ENCODE results near the gene RHBDD3. TPM values are rescaled to one million over a fixed set of nuclear protein-coding genes. Genes with fewer than 3 reads are reported as not detected.

Gene RHBDD3
- total and polyA plus RNA-seq, 2 experiments from 2014 or later, result 31.4 to 37.3 TPM

DNA sequence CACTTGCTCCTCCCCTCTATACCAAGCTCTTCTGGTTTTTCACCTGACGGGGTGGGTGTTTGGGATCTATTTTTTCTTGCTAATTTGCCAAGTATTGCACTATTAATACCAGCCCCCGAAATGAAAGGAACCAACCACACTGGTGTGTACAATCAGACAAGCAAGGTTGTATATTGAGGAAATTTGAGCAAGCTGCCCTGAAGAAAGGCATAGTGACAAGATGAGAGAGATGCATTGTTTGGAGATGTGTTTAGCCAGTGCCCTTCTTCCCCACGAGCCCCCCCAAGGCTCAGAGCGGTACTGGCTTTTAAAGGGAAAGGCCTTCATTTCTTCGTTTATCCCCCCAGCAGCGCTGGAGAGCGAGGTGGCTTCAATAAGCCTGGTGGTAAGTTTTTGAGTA is 23.4 kb upstream of the RHBDD3 start:
- no peak for DNase-seq
- in situ Hi-C loops (cut with MboI), result no loop called here
- 60 to 68% methylated on average over 7 of the region's 7 CpGs for whole genome bisulfite sequencing, 2 experiments (ENCODE audit: low coverage in 1 of 2, low lambda C conversion rate in 2 of 2, missing lambda C conversion rate in 2 of 2)

GRCh38 chr22:29290061-29290460 is 22.3 kb upstream of the RHBDD3 start:
- Histone ChIP-seq H3K9me2 (ENCODE audit: insufficient read depth) (no peaks in the 10 kb centered on the region), H3K79me2 (ENCODE audit: insufficient read depth) (peaks cover 95% of the 10 kb centered on the region), H3K9me3 (ENCODE audit: low read depth) (no peaks in the 10 kb centered on the region), H3K27me3 (replicated peaks; ENCODE audit: insufficient read depth) (no peaks in the 10 kb centered on the region), H3K4me2 (ENCODE audit: unreplicated experiment) (no peak overlapping the region), H3K9ac (no peak overlapping the region), H3K4me1 (ENCODE audit: insufficient read depth) (no peaks in the 10 kb centered on the region), H3F3A (ENCODE audit: insufficient read depth) (peaks cover 26% of the 10 kb centered on the region), H3K36me3 (ENCODE audit: low read depth) (peaks cover 97% of the 10 kb centered on the region), H2AFZ (no peak overlapping the region), H3K4me3 (no peak overlapping the region), H4K20me1 (ENCODE audit: insufficient read depth) (no peaks in the 10 kb centered on the region), H3K27ac (no peak overlapping the region)
- 75 to 82% methylated on average over 5 of the region's 5 CpGs for WGBS, 2 experiments (ENCODE audit: low coverage in 1 of 2, low lambda C conversion rate in 2 of 2, missing lambda C conversion rate in 2 of 2)
- TF ChIP-seq EZH2phosphoT487 (IDR thresholded peaks at IDR 0.05; ENCODE audit: insufficient read depth, low read depth) (no peak), EZH2 (IDR thresholded peaks at IDR 0.05; ENCODE audit: insufficient read depth, poor library complexity, severe bottlenecking) (no peak)
- in situ Hi-C loops (cut with MboI), result no loop called here
- no peak for DNase-seq

More for the DNA sequence above, 23.4 kb upstream of the RHBDD3 start:
- Histone ChIP-seq H3K9ac (no peak overlapping the region), H4K20me1 (ENCODE audit: insufficient read depth) (no peaks in the 10 kb centered on the region), H3K4me2 (ENCODE audit: unreplicated experiment) (no peak overlapping the region), H3K36me3 (ENCODE audit: low read depth) (peaks cover 98% of the 10 kb centered on the region), H3K27ac (no peak overlapping the region), H3K27me3 (replicated peaks; ENCODE audit: insufficient read depth) (no peaks in the 10 kb centered on the region), H3K9me2 (ENCODE audit: insufficient read depth) (no peaks in the 10 kb centered on the region), H3K9me3 (ENCODE audit: low read depth) (no peaks in the 10 kb centered on the region), H2AFZ (no peak overlapping the region), H3K4me1 (ENCODE audit: insufficient read depth) (no peaks in the 10 kb centered on the region), H3F3A (ENCODE audit: insufficient read depth) (peaks cover 35% of the 10 kb centered on the region), H3K4me3 (no peak overlapping the region), H3K79me2 (ENCODE audit: insufficient read depth) (peaks cover 87% of the 10 kb centered on the region)
- TF ChIP-seq EZH2 (IDR thresholded peaks at IDR 0.05; ENCODE audit: insufficient read depth, poor library complexity, severe bottlenecking), result no peak
- TF ChIP-seq EZH2phosphoT487 (IDR thresholded peaks at IDR 0.05; ENCODE audit: insufficient read depth, low read depth), result no peak

DNA sequence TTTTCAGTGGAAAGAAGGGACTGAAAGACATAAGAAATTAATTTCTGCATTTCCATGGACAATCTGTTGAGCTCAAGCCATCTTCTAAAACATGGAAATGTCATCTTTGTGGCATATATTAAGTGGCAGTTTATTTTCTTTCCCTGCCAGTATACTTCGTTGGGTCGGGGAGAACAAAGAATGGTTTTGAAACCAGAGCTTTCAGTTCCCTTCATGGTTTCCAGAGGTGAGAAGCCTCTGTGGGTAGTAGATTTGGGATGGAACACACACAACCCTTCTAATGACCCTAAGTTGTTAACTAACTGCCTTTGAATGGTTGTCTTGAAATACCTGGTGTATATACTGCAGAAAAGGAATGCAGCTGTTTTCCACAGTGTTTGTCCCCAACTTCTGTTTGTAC is 21.1 kb upstream of the RHBDD3 start:
- Histone ChIP-seq H3K9me3 (ENCODE audit: low read depth) (no peaks in the 10 kb centered on the region), H3K4me3 (no peak overlapping the region), H3K27ac (no peak overlapping the region), H3K4me1 (ENCODE audit: insufficient read depth) (no peaks in the 10 kb centered on the region), H4K20me1 (ENCODE audit: insufficient read depth) (0 out of 2 replicates have a peak, but pooled peaks cover 2% of the 10 kb centered on the region), H3K36me3 (ENCODE audit: low read depth) (peaks cover 96% of the 10 kb centered on the region), H3K9ac (no peak overlapping the region), H3K79me2 (ENCODE audit: insufficient read depth) (peaks cover 99% of the 10 kb centered on the region), H3K4me2 (ENCODE audit: unreplicated experiment) (no peak overlapping the region), H3K9me2 (ENCODE audit: insufficient read depth) (no peaks in the 10 kb centered on the region), H3F3A (ENCODE audit: insufficient read depth) (peaks cover 26% of the 10 kb centered on the region), H2AFZ (no peak overlapping the region), H3K27me3 (replicated peaks; ENCODE audit: insufficient read depth) (no peaks in the 10 kb centered on the region)
- 82 to 85% methylated on average over 2 of the region's 2 CpGs for WGBS, 2 experiments (ENCODE audit: low coverage in 1 of 2, low lambda C conversion rate in 2 of 2, missing lambda C conversion rate in 2 of 2)
- TF ChIP-seq EZH2 (IDR thresholded peaks at IDR 0.05; ENCODE audit: insufficient read depth, poor library complexity, severe bottlenecking) (no peak), EZH2phosphoT487 (IDR thresholded peaks at IDR 0.05; ENCODE audit: insufficient read depth, low read depth) (no peak)
- no peak for DNase-seq
- in situ Hi-C loops (cut with MboI), result no loop called here

DNA sequence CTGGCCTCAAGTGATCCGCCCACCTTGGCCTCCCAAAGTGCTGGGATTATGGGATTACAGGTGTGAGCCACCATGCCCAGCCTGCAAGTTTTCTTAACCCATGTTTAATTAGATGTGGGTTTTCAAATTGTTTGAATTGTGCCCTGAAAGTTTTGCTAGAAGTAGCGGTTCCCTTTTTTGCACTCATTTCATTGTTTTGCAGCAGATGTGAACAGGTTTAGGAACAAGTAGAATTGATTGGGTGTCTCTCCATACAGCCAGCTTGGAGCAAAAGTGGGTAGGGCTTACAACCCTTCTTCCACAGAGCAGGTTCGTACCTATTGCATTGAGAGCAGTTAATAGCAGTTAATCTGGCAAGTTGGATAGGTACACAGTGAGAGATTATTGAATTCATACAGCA is 16.4 kb upstream of the RHBDD3 start:
- DNase-seq, result no peak
- Histone ChIP-seq H2AFZ (no peak overlapping the region), H3K4me2 (ENCODE audit: unreplicated experiment) (no peak overlapping the region), H3K79me2 (ENCODE audit: insufficient read depth) (peaks cover 100% of the 10 kb centered on the region), H3F3A (ENCODE audit: insufficient read depth) (peaks cover 13% of the 10 kb centered on the region; the same call in 1 of the 2 replicates), H3K9me3 (ENCODE audit: low read depth) (no peaks in the 10 kb centered on the region), H3K27me3 (replicated peaks; ENCODE audit: insufficient read depth) (no peaks in the 10 kb centered on the region), H4K20me1 (ENCODE audit: insufficient read depth) (0 out of 2 replicates have a peak, but pooled peaks cover 2% of the 10 kb centered on the region), H3K27ac (no peak overlapping the region), H3K4me1 (ENCODE audit: insufficient read depth) (no peaks in the 10 kb centered on the region), H3K9me2 (ENCODE audit: insufficient read depth) (no peaks in the 10 kb centered on the region), H3K36me3 (ENCODE audit: low read depth) (peaks cover 83% of the 10 kb centered on the region), H3K9ac (no peak overlapping the region), H3K4me3 (no peak overlapping the region)
- no peak for TF ChIP-seq EZH2phosphoT487 (IDR thresholded peaks at IDR 0.05; ENCODE audit: insufficient read depth, low read depth)
- TF ChIP-seq EZH2 (IDR thresholded peaks at IDR 0.05; ENCODE audit: insufficient read depth, poor library complexity, severe bottlenecking), result no peak
- in situ Hi-C loops (cut with MboI), result no loop called here
- 96 to 98% methylated on average over 3 of the region's 3 CpGs for WGBS, 2 experiments (ENCODE audit: low coverage in 1 of 2, low lambda C conversion rate in 2 of 2, missing lambda C conversion rate in 2 of 2)

- in situ Hi-C loops (cut with MboI), result no loop called here
- no peak for DNase-seq
- Histone ChIP-seq H4K20me1 (ENCODE audit: insufficient read depth) (peaks cover 18% of the 10 kb centered on the region; the same call in 1 of the 2 replicates), H3K4me3 (no peak overlapping the region), H3K9me2 (ENCODE audit: insufficient read depth) (no peaks in the 10 kb centered on the region), H2AFZ (no peak overlapping the region), H3K4me2 (ENCODE audit: unreplicated experiment) (no peak overlapping the region), H3K36me3 (ENCODE audit: low read depth) (peaks cover 89% of the 10 kb centered on the region), H3K9me3 (ENCODE audit: low read depth) (no peaks in the 10 kb centered on the region), H3F3A (ENCODE audit: insufficient read depth) (peaks cover 50% of the 10 kb centered on the region), H3K4me1 (ENCODE audit: insufficient read depth) (no peaks in the 10 kb centered on the region), H3K79me2 (ENCODE audit: insufficient read depth) (peaks cover 100% of the 10 kb centered on the region), H3K27me3 (replicated peaks; ENCODE audit: insufficient read depth) (no peaks in the 10 kb centered on the region), H3K27ac (no peak overlapping the region), H3K9ac (no peak overlapping the region)
- TF ChIP-seq EZH2phosphoT487 (IDR thresholded peaks at IDR 0.05; ENCODE audit: insufficient read depth, low read depth) (no peak), EZH2 (IDR thresholded peaks at IDR 0.05; ENCODE audit: insufficient read depth, poor library complexity, severe bottlenecking) (no peak)
- WGBS, 2 experiments (ENCODE audit: low coverage in 1 of 2, low lambda C conversion rate in 2 of 2, missing lambda C conversion rate in 2 of 2), result 96 to 100% methylated on average over 1 of the region's 1 CpG
Observed at GRCh38 chr22:29277927-29278326, 10.1 kb upstream of the RHBDD3 start.

All from GM23248 (cell line).